Right kidney (tissue), 1 donor: ENCODE results near the gene KRT23.
A peak's percentile ranks its signal among the peaks of the same experiment; 100 is the strongest.

Experiments used
- DNase-seq: peaks from one replicate; pipeline ENCODE4 v3.0.0-alpha.2; 2016

KRT23 gene

DNA sequence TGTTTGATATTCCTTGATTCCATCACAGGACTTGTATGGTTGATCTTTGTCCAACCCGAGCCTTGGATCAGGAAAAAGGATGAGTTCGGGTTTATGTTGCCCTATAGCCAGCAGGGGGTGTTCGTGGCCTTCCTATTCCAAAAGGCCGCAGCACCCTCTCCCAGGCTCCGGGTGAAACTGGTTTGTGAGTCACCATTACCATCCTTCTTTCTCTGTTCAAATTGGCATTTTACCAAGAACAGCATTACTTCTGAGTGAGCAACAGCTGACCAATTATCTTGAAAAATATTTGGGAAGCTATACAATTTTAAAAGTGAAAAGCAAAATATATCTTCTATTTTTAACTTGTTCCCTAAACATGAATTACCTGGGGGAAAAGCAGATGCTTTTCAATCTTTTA lies 28.1 kb downstream of the KRT23 start:
- DNase-seq, result peak; percentile 23

DNA sequence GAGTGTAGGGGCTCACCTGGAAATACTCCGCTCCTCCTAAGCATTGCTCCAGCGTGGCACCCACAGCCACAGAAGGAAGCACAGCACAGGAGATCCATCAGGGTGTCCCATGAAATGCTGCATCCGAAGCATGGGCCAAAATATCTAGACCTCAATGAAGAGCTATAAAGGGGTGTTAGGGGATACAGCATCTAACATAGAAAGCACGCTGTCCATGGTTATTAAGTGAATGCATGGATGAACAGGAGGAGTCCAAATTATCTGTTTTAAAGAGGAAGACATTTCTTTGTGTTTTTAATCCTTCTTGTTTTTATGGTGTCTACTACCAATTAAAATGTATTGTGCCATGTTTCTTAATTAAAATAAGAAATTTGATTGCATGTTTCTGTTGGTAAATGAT lies 30.8 kb downstream of the KRT23 start:
- DNase-seq, result no peak

DNA sequence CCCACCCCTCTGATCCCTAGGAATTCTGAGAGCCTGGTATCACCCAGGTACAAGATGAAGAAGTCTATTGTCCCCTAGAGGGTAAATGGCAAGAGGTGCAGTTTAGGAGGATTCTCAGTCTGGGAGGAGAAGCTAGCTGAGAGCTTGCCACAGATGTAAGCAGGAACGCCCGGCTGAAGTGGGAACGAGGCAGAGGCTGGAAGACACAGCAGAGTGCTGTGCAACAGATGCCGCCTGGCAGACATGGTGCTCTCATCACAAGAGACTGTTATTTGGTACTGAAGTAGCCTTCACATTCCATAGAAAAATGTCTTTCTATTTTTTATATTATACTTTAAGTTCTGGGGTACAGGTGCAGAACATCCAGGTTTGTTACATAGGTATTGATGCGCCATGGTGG lies 32.1 kb downstream of the KRT23 start:
- DNase-seq, result no peak

DNA sequence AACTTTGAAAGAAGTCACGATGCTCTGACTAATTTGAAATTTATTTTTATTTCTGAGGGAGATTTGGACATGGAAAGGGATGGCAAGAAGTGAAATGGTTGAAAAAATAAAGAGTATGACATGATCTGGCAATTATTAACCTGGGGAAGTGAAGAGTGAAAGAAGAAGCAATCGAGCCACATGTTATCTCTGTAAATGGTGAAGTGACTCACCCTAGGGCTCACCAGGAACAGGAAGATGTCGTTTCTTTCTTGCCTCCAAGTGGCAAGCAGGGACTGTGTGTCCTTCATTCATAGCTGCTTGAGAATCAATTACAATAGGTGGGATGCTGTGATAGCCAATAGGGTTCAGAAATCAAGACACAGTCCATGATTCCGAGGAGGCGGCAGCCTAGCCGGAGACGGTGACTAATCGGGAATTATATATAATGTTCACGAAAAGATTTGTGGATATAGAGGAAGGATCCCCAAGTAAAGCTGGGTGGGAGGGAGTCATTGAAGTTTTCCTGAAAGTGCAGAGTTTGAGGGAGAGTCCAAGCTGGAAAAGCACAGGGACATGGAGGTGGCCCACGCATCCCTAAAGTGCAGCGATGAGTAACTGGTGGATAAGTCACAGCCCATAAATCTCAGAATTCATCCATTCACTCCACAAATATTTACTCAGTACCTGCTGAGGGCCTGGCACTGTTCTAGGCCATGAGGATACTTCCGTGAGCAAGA lies 34.2 kb downstream of the KRT23 start:
- peak; percentile 29 for DNase-seq

DNA sequence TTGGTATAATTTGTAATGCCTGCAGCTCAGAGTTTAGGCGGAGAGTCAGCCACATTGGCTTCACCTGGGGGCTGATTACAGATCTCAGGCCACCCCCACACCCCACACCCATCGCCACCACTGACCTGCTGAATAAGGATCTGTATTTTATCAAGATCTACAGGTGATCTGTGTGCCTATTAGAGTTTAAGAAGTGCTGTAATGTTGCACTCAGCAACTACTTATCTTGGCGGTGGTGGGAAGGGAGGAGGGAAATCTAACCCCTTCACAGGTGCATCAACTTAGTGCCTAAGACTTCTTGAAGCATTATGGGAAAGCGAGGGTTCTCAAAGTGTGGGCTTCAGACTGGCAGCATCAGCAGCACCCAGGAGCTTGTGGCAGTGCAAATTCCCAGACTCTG lies 34.9 kb downstream of the KRT23 start:
- DNase-seq, result no peak

DNA sequence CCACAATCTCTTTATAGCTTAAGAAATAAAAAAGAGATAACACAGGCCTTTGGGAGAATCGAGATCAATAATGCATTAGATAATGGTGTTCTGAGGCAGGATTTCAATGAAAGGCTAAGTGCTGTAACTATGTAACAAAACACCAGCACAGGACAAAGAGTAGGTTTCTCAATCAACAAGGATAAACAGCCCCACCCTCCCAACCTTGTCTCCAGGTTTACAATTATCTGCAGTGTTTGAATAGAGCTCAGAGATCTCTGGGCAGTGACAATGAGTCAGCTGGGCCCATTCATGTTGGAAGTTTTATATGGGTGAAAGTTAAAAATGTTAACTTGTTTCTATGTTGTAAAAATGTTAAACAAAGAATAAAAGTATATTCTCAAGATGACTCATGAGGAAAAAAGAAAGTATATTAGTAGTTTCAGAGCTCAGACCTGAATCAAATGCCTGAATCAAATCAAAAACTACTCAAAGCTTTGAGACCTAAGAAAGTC lies 35.4 kb downstream of the KRT23 start:
- DNase-seq, result no peak

DNA sequence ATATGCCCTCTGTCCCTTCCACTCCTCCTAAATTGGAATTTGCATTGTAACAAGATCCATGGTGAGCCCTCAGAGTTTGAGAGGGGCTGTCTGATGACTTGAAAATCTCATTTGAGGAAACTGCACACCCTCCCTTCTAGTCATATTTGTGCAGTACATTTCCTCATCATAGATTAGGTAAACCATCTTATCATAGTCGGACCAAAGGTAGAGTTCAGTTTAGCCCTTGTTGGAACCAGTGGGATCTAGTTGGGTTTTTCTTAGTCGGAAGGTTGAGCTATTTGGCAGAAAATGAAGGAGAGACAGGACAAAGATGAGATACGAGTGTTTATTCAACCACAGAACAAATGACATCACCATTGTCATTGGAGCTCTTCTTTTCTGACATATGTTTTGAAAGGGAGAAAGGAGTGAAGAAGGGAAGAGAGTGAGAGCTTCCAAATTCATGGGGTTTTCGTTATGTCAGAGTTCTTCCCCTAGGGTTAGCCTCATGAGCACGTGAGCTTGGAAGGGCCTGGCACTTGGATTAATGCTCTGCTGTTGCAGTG lies 36.6 kb downstream of the KRT23 start:
- DNase-seq, result no peak

DNA sequence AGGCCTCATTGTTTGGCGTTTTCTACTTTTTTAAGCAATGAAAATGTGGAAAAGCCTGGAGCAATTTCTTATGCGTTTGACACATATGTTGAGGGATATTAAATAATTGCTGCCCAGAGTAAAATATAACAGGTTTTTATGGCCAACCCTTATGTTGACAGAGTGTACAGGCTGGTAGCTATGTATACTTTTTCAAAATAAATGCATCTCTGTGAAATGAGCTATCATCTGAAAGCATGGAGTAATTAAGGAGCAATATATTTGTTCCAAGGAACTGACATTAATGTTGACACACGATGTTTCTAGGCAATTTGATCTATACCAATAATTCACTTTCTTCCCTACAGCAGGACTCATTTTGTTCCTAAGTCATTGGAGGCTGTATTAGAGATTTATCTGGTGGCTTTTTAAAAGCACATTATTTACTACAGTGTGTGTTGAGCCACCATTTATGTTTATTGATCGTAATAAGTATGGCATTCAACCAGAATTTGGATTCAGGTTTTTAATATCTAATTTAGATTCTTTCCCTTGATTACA lies 40.5 kb downstream of the KRT23 start:
- DNase-seq, result no peak

DNA sequence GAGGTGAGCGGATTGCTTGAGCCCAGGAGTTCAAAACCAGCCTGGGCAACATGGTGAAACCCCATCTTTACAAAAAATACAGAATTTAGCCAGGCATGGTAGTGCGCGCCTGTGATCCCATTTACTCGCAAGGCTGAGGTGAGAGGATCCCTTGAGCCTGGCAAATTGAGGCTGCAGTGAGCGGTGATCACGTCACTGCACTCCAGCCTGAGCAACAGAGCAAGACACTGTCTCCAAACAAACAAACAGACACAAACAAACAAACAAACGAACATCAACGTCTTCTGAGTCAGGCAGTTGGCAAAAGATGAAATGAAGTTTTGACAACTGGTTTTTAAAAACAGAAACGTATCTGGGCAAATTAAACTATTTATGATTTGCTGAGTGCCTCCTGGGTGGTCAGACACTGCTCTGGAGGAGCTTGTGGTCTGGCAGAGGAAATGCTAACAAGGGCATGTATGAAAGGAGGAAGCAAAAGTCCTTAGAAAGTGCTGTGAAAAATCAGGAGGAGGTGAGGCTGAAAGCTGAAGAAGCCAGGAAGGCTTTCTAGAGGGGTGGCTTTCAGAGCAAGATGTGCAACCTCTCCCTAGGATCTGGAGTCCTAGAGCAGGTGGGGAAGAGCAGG lies 42.2 kb downstream of the KRT23 start:
- DNase-seq, result no peak

DNA sequence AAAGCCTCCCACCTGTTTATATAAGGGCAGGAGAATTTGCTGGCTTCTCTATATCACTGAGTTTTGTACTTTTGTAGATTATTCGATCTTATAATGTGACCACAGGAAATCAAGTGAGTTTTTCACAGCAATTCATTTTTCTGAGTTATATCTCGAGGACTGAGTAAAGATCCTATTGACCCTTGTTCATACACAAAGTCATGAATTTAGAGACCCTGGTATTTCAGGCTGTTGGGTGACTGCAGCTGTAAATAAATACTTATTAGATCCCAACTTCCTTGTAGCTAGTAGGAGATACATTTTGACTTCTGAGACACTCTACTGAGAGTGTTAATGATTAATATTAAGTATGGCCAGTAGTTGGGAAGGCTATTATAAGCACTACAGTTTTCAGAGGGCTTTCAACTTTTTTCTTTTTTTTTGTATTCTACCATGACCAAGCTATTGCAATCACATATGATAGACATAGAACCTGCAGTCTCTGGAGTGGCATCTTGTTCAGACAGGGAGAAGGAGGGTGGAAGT lies 49.2 kb downstream of the KRT23 start:
- DNase-seq, result no peak

DNA sequence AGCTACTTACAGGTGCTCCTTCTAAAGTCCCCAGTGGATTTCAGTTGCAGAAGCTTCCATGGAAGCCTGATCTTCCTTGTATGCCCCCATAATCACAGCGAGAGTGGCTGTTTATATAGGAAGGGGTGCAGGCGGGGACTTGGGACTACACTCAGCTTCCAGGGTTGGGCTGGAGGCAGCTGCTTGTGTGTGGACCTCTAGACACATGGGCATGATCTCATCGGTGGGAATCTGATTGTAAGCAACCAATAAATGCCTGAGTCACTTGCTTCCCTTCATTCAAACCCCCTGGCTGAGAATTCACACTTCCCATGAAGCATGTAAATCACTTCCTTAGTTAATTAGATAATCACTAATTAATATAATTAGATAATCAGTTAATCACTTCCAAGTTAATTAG lies 51.4 kb downstream of the KRT23 start:
- no peak for DNase-seq

DNA sequence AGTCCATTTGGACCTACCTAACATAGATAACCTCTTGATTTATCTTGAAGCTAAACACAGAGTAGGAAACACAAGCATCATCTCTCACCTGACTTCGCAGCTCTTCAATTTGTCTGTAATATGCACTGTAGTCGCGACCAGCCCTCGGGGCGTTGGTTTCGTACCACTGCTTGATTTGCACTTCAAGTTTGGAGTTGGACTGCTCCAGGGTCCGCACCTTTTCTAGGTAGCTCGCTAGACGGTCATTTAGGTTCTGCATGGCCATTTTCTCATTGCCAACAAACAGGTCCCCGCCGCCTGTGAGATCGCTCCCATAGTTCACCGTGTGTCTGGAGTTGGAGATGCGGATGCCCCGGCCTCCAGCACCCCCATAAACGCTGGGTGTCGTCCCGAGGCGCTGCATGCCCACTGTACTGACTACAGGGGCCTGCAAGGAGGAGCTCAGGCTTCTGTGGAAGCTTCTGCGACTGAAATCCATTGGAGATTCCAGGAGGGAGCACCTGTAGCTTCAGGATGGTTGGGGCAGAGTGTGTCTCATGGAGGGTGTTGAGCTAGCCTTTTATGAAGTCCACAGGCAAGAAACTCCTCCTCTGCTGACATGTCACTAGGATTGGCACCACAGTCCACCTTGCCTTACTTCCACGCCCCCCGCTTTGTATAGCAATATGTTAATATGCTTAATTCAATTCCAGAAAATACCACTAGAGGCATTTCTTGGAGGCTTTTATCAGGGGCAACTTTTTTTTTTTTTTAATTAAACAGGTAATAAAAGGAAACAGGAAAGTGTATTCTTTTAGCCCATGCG lies 52.5 kb downstream of the KRT23 start, which contains the start of gene KRT20:
Gene KRT20, minus strand, starts transcription at position 535 of the 805 bp plus-strand sequence. Its CDS starts 57 bp downstream, at position 478.
- no peak for DNase-seq

DNA sequence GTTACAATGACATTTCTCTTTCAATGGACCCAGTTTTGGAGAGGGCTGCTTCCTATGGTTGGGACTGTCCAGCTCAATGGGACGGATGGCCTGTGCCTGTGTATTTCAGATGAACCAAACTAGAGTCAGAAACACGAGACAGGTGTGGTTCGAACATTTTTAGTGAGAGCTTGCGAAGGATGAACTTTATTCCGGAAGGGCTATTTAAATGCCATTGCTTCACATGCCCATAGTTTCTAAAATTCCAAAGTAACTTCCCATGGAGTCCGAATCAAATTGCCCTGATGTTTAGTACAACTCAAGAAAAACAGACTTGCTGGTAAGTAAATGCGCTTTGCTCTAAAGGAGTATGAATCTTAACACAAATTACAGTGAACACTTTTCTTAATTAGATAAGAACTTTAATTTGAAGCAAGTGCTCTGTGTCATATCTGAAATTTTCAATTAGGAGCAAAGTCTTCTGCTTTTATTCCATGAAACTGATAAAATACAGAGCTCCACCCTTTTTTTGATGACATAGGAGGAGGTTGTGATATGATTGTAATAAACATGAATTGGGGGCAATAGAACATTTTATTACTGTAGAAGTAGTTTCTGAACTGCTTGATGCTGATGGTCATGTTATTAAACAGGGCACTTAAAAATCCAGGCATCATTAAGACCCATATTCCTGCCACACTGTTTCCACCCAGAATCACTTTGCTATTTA lies 53.7 kb downstream of the KRT23 start:
- no peak for DNase-seq

DNA sequence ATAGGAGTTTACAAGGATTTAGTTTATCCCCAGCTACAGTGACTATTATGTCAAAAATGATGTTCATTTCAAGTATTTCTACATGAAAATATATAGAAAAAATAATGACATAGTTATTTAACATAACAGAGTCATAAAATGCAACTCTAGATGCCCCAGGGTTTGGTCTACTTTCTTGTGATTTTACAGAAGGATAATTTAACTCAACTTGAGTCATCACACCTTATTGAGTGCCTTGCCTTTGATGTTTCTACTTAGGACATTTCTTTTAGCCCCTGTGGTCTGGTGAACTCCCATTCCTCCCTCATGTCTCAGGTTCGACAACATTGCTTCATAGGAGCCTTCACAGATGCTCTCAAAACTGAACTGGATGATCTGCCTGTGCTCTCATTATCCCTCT lies 54.4 kb downstream of the KRT23 start:
- DNase-seq, result no peak

DNA sequence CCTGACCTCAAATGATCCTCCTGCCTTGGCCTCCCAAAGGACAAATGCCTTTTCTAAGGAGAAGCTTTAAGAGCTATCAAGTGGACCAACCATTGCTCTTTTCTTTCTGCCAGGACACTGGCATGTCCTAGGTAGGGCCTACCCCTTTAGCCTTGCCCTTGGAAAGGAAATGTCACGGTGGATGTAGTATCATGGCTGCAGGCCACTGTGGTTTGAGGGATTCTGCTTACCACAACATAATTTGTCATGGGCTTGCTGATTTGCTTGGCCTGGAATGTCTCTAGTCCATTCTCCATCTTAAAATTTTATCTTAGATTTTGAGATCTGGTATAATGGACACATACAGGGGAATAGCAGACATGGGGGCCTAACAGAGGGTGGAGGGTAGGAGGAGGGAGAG lies 58.4 kb downstream of the KRT23 start:
- DNase-seq, result no peak

DNA sequence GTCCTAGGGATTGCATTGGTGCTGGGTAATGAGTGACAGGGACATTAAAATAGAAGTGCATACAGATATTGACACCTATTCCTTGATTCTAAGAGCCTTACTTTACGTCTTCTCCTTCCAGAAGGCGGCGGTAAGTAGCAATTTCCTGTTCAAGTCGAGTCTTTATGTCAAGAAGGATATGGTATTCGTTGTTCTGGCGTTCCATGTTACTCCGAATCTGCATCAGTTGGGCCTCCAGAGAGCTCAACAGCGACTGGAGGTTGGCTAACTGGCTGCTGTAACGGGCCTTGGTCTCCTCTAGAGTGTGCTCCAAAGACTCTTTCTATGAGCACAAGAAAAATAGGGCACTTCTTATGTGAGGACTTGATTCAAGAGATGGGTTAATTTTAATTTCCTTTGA lies 59.4 kb downstream of the KRT23 start:
- no peak for DNase-seq

DNA sequence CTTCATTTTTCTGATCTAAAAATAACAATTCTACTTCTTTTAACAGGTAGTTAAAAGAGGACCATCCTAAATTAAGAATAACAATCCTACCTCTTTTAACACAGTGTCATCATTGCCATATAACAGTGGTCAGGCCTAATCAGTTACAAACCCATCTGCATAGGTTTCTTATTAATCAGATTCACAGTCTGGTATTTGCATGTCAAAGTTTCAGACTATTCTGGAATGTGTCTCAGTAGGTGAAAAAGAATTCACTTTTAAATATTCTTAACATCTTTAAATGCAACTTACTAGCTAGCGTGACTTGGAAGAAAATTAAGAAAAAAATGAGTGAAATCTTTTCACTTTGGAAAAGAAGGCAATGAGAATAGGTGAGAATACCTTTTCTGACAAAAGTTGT lies 63.6 kb downstream of the KRT23 start:
- no peak for DNase-seq

DNA sequence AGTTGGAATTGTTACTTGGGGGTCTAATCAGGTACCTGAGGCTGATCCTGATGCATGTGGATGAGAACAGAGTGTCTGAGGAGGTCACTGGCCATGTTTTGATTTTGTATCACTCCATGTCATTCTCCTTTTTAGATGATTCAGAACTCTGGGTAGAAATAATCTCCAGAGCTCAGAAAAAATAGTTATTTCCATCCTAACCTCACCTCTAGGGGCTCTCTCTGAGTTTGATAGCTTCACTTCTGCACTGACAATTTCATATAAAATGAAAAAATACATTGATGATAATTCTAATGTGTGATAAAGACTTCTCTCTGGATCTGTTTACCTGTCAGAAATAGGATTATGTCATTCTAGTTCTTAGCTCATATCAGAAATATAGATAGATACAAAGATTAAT lies 64.2 kb downstream of the KRT23 start:
- no peak for DNase-seq
